ENCODE data around the gene FXYD2. TPM values are rescaled to one million over a fixed set of nuclear protein-coding genes. Genes with fewer than 3 reads are reported as not detected.

The FXYD2 gene
- total and polyA plus RNA-seq, 2 of the 8 experiments (the other 6 are each of a cell fraction or from before 2014, with no cell fraction given) = 0.89 to 1.1 TPM

DNA sequence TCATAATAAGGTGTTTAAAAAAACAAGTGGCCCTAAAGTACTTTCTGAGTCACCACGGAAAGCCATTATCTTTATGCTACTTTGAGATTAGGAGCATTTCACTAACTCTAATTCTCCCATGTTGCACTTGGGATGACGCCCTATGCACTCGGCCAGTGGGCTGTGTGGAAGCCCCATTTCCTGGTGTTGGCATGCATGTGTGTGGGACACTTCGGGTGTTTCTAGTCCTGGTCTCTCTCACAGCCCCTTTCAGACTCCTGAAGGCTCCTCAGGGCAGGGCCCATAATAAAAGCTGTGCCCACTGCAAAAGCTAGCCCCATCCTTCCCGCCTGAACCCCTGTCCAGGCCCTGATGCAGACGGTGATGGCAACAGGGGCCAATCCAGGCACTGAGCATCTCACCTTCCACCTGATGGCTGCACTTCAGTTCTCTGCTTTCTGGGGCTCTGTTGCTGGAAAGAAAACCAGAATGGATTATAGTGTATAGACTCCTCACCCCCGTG is 14.9 kb upstream of the FXYD2 start (continued):
- TF ChIP-seq, protein P1, sequence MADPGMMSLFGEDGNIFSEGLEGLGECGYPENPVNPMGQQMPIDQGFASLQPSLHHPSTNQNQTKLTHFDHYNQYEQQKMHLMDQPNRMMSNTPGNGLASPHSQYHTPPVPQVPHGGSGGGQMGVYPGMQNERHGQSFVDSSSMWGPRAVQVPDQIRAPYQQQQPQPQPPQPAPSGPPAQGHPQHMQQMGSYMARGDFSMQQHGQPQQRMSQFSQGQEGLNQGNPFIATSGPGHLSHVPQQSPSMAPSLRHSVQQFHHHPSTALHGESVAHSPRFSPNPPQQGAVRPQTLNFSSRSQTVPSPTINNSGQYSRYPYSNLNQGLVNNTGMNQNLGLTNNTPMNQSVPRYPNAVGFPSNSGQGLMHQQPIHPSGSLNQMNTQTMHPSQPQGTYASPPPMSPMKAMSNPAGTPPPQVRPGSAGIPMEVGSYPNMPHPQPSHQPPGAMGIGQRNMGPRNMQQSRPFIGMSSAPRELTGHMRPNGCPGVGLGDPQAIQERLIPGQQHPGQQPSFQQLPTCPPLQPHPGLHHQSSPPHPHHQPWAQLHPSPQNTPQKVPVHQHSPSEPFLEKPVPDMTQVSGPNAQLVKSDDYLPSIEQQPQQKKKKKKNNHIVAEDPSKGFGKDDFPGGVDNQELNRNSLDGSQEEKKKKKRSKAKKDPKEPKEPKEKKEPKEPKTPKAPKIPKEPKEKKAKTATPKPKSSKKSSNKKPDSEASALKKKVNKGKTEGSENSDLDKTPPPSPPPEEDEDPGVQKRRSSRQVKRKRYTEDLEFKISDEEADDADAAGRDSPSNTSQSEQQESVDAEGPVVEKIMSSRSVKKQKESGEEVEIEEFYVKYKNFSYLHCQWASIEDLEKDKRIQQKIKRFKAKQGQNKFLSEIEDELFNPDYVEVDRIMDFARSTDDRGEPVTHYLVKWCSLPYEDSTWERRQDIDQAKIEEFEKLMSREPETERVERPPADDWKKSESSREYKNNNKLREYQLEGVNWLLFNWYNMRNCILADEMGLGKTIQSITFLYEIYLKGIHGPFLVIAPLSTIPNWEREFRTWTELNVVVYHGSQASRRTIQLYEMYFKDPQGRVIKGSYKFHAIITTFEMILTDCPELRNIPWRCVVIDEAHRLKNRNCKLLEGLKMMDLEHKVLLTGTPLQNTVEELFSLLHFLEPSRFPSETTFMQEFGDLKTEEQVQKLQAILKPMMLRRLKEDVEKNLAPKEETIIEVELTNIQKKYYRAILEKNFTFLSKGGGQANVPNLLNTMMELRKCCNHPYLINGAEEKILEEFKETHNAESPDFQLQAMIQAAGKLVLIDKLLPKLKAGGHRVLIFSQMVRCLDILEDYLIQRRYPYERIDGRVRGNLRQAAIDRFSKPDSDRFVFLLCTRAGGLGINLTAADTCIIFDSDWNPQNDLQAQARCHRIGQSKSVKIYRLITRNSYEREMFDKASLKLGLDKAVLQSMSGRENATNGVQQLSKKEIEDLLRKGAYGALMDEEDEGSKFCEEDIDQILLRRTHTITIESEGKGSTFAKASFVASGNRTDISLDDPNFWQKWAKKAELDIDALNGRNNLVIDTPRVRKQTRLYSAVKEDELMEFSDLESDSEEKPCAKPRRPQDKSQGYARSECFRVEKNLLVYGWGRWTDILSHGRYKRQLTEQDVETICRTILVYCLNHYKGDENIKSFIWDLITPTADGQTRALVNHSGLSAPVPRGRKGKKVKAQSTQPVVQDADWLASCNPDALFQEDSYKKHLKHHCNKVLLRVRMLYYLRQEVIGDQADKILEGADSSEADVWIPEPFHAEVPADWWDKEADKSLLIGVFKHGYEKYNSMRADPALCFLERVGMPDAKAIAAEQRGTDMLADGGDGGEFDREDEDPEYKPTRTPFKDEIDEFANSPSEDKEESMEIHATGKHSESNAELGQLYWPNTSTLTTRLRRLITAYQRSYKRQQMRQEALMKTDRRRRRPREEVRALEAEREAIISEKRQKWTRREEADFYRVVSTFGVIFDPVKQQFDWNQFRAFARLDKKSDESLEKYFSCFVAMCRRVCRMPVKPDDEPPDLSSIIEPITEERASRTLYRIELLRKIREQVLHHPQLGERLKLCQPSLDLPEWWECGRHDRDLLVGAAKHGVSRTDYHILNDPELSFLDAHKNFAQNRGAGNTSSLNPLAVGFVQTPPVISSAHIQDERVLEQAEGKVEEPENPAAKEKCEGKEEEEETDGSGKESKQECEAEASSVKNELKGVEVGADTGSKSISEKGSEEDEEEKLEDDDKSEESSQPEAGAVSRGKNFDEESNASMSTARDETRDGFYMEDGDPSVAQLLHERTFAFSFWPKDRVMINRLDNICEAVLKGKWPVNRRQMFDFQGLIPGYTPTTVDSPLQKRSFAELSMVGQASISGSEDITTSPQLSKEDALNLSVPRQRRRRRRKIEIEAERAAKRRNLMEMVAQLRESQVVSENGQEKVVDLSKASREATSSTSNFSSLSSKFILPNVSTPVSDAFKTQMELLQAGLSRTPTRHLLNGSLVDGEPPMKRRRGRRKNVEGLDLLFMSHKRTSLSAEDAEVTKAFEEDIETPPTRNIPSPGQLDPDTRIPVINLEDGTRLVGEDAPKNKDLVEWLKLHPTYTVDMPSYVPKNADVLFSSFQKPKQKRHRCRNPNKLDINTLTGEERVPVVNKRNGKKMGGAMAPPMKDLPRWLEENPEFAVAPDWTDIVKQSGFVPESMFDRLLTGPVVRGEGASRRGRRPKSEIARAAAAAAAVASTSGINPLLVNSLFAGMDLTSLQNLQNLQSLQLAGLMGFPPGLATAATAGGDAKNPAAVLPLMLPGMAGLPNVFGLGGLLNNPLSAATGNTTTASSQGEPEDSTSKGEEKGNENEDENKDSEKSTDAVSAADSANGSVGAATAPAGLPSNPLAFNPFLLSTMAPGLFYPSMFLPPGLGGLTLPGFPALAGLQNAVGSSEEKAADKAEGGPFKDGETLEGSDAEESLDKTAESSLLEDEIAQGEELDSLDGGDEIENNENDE (IDR thresholded peaks at IDR 0.05; ENCODE audit: insufficient replicate concordance, low read length) = no peak
- no peak for TF ChIP-seq HDAC6 (IDR thresholded peaks at IDR 0.05; ENCODE audit: low read depth, low read length)
- no peak for TF ChIP-seq YY1 (IDR thresholded peaks at IDR 0.05; ENCODE audit: low read depth, low read length)
- TF ChIP-seq SIN3A (conservative IDR thresholded peaks at IDR 0.05 in 1 of 2, IDR thresholded peaks at IDR 0.05 in 1 of 2; ENCODE audit: low read depth in 1 of 2, low read length in 2 of 2) = no peak
- TF ChIP-seq SRF (IDR thresholded peaks at IDR 0.05; ENCODE audit: low read depth, low read length) = no peak
- TF ChIP-seq FOSL1 (IDR thresholded peaks at IDR 0.05; ENCODE audit: insufficient read depth, low read depth, low read length) = no peak
